HG03378 (cell line): ENCODE results near the gene MICU1.
A peak's percentile ranks its signal among the peaks of the same experiment; 100 is the strongest.

Source experiments
- ATAC-seq: cut with Tn5 transposase; IDR thresholded peaks from one replicate; pipeline ENCODE4 v1.9.1; 2021; ENCODE audit warnings: mild to moderate bottlenecking, moderate library complexity; ENCODE audit not compliant: unreplicated experiment

The MICU1 gene

DNA sequence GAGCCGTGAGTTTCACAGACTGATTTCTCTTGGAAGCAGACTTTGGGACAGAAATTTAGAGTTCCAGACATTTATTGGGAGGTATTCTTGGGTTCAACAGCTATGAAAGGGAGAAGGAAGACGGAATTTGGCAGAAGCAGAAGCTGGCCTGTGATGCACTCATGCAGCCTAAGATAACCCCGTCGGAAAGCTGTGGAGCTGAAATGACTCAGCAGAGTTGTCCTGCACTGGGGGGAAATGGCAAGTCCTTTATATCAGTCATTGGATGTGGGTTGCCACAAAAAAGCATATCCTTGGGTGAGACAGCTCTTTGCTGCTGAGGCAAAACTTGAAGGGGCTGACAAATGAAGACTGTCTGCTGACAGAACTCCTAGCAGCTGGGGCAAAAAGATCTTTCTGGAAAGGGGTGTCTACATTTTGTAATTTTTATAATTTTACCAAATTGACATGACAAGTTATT is 11.5 kb upstream of the MICU1 start:
- peak; percentile 72 for ATAC-seq

DNA sequence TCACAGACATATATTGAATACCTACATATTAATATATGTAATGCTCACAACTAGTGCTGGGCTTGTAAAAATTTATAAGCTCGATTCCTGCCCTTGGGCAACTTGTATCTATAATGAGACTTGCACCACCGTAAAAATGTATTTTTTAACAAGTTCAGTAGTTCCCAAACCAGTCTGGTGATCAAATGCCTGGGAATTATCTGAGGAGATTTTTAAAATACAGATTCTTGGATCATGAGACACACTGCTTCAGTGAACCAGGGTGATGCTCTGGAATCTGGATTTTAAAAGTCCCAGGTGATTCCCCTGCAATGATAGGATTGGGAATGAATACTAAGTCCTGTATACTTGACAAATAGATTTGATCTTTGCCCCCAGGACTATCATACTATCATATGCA is 4.3 kb upstream of the MICU1 start:
- no peak for ATAC-seq

DNA sequence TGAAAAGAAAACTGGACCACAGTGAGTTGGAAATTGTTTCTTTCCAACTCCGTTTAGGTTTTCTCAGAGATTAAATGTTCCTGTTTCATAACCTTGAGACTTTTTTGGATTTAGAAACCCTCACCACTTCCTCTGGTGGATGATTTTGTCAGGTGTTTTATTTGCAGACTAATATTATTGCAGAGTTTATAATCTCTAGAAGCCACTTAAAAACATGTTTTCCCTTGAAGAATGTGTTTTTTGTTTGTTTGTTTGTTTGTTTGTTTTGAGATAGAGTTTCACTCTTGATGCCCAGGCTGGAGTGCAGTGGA is 520 bp upstream of the MICU1 start:
- no peak for ATAC-seq

DNA sequence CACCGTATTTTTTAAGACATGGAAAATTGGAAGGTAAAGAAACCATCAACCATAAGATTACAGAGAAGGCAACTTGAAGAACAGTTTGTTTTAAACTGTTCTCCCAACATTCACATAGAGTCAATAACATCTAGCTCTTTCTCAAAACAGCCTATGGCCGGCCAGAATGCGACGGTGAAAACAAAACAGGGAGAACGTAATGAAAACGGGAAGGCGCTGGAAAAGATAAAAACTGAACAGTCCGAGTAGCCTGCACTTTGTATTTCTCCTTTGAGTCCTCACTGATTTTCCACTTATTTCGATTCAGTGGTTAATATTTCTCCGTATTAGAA is 637 bp downstream of the MICU1 start:
- no peak for ATAC-seq

DNA sequence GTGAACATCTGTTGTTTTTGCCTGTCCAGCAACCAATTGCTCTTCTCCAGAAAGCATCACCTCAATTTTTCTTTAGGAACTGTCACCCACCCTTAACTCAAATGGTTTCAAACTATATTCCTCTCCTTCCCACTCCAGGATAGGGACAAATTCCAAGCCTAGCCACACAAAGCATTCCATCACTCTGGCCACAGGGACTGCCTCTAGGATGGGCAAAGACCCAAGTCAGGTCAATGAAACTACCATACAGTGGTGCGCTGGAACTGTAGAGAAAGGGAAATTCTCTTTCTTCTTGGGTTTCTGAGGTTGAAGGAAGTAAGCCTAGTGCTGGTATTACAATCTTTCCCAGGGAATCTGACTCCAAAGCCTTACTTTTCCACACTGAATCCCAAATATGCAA is 3.6 kb downstream of the MICU1 start:
- no peak for ATAC-seq

DNA sequence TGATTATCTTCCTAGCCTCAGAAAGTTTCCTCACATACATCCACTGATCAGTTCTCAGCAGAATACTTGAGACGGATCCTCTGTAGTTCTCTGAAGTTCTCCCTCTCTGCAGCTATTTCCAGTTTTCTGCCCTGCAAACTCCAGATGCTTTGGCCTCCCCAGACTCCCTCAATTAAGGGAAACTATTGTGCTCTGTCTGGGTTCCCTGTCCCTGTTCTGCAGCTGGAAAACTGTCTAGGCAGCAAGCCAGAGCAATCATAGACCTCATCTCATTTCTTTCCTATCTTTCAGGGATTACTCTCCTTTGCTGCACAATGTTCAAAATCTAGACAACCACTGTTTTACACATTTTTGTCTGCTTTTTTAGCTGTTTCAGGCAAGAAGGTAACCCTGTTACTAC is 9.2 kb downstream of the MICU1 start:
- ATAC-seq: no peak

DNA sequence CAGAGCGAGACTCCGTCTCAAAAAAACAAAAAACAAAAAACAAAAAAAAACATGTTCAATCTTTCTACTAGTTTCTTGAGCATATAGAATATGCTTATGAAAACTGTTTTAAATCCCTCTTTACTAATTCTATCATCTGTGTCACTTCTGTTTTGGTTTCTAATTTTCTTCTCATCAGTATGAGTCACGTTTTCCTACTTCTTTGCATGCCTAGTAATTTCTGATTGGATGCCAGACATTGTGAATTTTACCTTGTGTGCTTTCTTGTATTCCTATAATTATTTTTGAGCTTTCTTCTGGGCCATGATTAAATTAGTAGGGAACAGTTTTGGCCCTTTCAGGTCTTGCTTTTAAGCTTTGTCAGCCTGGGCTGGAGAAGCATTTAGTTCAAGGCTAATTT is 9.9 kb downstream of the MICU1 start:
- ATAC-seq: no peak

DNA sequence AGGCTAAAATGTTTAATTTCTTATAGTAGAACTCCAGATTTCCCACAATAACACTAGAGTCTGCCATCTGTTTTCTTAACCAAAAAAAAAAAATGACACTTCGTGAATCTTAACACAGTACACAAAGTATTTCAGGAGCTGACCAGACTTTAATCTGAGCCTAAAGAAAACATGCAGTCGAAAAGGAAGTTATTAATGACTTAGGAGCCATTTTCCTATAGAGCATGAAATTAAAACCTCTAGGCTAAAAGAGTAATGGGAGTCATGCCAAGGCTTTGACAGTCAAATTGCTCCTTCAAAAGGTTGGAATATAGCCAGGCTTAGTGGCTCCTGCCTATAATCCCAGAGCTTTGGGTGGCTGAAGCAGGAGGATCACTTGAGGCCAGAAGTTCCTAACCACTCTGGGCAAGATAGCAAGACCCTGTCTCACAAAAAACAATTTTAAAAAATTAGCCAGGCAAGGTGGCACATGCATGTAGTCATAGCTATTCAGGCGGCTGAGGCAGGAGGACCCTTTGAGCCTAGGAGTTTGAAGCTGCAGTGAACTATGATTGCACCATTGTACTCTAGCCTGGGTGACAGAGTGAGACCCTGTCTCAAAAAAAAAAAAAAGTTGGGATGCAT is 13.6 kb downstream of the MICU1 start:
- ATAC-seq: no peak

DNA sequence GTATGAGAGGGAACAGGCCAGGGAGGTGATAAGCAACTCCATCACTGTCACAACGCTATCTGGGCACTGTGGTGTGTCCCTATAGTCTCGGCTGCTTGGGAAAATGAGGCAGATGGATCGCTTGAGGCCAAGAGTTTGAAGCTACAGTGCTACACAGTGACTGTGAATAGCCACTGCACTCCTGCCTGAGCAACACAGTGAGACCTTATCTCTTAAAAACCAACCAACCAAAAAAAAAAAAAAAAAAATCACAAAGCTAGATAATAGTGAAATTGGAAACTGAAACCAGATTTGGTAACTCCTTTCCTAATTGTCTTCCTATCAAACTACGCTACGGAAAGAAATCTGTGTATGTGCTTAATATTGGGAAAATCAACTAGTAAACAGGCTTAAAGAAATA is 14.1 kb downstream of the MICU1 start:
- no peak for ATAC-seq

DNA sequence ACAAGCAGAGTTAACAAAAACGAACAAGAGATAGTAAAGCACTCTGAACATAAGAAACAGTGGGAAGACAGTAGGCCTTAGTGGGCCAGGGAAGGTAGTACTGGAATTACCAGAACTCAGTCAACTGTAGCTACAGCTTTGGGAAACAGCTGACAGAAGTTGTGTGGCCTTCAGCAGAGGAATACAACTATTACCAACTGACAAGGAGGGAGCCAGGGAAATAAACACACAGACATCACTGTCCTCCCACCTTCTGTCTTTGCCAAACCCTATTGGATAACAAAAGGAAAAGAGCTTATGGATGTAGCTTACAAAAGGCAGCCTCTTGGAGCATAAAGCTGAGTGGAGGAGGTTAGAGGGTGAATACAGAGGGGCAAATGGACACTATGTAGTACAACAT is 15.4 kb downstream of the MICU1 start:
- ATAC-seq: no peak

DNA sequence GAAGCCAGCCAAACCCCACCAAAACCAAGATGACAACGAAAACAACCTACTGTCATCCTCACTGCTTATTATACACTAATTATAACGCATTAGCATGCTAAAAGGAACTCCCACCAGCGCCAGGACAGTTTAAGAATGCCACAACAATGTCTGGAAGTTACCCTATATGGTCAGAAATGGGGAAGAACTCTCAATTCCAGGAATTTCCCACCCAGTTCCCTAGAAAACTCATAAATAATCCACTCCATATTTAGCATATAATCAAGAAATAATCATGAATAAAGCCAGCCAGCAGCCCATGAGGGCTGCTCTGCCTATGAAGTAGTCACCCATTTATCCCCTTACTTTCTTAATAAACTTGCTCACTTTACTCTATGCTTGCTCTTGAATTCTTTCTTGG is 20.8 kb downstream of the MICU1 start:
- no peak for ATAC-seq

DNA sequence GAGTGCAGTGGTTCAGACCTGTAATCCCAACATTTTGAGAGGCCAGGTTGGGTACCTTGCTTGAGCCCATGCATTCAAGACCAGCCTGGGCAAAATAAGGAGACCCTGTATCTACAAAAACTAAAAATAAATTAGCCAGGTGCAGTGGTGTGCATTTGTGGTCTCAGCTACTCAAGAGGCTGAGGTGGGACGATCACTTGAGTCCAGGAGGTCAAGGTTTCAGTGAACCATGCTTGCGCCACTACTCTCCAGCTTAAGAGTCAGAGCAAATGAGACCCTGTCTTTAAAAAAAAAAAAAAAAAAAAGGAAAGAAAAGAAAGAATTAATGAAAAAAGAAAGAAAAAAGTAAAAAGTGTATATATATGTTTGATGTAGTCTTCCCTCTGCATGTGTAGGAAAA is 24.7 kb downstream of the MICU1 start:
- ATAC-seq: no peak

DNA sequence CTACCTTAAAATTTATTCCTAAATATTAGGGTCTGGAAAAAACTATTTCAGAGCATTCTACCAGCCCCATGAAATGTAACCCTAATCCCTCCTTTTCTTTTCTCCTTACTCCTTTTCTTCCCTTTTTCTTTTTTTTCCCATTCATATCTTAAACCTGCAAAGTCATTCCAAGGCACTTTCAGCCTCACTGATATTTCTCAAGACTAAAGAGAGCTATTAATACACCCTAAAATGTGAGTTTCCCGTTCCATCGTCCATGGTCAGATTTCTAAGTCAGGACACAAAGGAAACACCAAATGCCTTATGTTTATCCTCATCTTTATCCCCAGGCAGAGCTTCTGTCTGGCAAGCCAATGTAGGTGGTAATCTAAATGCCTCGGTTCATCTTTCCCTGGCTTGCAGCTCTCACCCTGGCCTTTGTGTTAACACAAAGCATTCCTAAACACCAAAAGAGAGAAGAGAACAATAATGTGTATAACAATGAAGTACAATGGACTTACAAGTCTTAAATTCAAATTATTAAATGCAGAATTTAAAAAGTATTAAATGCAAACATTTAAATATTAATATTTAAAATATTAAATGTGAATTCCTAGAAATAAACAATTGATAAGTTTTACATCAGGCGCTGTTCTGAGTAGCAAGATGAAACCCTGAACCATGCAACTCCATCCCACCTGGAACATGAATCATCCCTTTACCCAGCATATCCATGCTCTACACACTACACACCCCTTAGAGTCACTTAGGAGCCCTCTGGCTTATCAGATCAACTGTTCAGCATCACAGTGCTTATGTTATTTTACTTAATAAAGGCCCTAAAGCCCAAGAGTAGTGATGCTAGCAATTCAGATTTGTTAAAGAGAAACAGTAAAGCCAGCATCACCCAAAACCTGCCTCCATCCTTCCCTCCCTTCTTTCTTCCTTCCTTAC is 26.8 kb downstream of the MICU1 start:
- ATAC-seq: no peak

DNA sequence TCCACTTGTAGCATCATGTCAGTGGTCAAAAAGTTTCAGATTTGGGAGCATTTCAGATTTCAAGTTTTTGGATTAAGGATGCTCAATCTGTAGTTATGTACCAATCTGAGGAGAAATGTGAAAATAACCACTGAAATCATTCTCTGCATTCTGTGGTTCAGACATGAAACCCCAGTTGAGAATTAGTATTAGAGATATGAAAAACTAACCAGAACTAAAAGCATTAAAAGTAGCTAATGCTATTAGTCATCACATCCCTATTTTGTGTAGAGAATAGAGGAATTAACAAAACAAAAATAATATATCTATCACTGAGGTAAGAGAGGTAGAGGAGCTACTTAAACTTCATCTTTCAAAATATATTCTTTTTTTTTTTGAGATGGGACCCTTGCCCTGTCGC is 28.0 kb downstream of the MICU1 start:
- ATAC-seq: peak; percentile 63

DNA sequence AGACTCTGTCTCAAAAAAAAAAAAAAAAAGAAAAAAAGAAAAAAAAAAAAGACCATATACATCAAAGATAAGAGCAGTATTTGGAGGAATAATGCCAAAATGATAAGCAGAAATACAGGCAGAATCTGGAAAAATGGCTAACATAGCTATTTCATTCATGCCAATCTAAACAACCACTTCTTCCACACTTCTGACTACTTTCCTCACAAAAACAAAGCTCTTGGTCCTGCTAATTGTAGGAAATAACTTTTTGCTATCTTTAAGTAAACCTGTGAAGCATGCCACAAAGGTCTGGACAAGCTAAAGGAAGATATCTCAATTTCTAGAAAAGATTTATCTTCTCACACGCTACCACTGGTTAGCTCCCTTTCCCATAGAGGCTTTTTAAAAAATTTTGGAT is 30.4 kb downstream of the MICU1 start:
- ATAC-seq: no peak

DNA sequence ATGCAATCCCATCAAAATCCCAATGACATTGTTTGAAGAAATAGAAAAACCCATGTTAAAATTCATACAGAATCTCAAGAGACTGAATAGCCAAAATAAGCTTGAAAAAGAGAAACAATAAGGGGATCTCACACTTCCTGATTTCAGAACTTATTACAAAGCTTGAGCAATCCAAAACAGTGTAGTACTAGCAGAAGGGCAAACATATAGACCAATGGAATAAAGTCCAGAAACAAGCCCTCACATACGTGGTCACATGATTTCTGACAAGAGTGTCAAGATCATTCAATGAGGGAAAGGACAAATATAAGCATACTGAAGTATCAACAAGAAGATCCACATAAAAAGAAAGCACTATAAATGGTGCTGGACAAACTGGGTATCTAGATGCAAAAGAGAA is 31.9 kb downstream of the MICU1 start:
- ATAC-seq: no peak

DNA sequence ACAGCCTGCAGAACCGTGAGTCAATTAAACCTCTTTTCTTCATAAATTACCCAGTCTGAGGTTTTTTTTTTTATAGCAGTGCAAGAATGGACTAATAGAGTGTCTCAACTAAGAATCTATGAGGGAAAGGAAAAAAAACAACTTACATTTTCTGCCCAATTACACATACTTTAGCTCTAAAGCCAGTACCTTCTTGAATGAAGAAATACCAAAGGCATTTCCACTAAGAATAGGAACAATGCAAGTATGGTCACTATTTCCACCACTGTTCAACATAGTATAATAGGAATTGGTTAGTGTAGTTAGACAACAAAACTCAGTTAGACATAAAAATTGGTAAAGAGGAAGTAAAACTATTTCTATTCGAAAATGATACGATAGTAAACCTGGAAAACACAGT is 37.6 kb downstream of the MICU1 start:
- ATAC-seq: no peak

DNA sequence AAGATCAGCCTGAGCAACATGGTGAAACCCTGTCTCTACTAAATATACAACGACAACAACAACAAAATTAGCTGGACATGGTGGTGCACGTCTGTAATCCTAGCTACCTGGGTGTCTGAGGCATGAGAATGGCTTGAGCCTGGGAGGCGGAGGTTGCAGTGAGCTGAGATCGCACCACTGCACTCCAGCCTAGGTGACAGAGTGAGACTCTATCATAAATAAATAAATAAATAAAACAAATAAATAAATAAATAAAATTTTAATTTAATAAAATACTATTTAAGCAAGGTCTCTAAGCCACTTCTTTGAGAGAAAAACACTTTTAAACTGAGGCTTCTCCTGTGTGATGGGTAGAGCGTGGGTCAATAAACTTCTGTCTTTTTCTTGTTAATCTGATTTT is 38.3 kb downstream of the MICU1 start:
- ATAC-seq: no peak

DNA sequence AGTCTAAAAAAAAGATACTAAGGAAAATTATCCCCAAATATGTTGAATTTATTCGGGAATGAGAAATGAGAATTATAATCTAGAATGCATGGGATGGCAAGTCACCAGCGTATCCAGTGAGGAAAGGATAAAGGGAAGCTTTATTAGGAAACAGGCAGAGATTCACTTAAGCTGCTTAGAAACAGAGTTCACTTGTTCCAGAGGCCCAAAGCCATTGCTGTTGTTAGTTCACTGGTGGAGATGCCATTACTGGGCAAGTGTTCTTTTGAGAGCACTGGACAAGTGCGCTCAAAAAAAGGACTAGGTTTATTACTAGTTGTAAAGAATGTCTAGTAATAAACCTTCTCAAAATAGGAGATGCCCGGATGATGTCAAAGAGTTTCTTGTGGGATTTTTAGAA is 51.2 kb downstream of the MICU1 start:
- no peak for ATAC-seq

DNA sequence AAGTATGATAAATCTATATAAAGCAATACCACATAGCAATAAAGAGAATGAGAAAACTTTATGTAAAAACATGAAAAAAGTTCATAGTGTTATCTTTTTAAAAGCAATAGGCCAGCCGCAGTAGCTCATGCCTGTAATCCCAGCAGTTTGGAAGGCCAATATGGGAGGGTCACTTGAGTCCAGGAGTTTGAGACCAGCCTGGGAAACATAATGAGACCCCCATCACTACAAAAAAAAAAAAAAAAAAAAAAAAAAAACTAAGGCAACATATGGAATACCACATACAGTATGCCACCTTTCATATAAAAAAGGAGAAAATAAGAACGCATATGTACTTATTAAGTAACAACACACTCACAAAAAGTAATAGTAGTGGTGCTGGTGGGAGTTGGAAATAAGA is 52.8 kb downstream of the MICU1 start:
- no peak for ATAC-seq

DNA sequence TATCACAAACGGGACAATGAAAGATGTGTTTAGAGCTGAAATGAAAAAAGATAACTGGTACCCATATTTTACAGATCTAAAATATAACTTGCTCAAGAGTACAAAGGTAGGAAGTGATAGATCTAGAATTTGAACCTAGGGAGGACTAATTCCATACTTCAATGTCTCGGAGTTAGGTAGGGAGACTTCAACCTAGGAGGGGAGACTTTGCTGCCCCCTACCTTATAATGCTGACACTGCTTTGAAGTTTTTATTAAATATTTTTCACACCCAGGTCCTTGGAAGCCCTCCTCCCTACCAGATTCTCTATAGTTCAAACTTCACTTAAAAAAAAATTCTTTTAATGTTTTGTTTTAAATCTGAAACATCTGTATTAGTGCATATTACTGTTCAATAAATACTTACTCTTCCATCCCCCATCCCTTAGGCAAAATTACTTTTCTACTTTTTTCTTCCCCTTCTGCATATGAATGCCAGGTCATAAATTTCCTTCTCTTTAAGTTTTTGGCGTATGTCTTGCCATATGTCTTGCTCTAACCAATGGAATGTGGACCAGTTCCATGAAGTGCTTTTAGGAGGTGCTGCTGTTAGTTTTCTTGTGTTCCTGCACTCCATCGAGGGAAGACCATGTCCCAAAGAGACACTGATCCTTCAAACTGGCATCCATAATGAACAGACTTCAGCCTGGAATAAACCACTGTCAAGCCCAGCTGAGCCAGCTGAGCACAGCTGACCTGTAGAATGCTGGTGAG is 57.8 kb downstream of the MICU1 start:
- no peak for ATAC-seq

DNA sequence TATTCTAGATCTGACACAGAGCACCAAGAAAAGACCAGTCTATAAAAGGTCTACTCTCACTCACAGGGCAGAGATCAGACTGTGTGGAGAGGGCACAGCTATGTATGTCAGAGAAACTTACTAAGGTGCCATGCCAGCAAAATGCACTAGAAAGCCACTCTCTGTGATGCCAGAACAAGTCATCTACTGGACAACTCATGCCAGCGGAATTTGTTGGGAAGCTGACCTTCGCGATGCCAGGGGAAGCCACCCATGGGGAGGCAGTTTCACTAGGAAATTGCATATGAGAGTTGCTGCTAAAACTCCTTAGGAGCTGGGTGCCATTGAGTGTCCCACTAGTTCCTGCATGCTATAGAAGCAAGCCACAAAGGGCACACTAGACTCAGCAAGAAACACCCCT is 58.5 kb downstream of the MICU1 start:
- ATAC-seq: no peak
